ENCODE data around the gene SNRPD3. TPM values are rescaled to one million over a fixed set of nuclear protein-coding genes. Genes with fewer than 3 reads are reported as not detected.
A peak's percentile ranks its signal among the peaks of the same experiment; 100 is the strongest.
"Not testable (repeated sequence)": the region's sequence is repeated elsewhere in the genome, so short reads cannot be mapped to it uniquely, and the experiment has no call there.

Gene SNRPD3
- total RNA-seq, 1 donor from 2014 or later = 96.5 TPM

DNA sequence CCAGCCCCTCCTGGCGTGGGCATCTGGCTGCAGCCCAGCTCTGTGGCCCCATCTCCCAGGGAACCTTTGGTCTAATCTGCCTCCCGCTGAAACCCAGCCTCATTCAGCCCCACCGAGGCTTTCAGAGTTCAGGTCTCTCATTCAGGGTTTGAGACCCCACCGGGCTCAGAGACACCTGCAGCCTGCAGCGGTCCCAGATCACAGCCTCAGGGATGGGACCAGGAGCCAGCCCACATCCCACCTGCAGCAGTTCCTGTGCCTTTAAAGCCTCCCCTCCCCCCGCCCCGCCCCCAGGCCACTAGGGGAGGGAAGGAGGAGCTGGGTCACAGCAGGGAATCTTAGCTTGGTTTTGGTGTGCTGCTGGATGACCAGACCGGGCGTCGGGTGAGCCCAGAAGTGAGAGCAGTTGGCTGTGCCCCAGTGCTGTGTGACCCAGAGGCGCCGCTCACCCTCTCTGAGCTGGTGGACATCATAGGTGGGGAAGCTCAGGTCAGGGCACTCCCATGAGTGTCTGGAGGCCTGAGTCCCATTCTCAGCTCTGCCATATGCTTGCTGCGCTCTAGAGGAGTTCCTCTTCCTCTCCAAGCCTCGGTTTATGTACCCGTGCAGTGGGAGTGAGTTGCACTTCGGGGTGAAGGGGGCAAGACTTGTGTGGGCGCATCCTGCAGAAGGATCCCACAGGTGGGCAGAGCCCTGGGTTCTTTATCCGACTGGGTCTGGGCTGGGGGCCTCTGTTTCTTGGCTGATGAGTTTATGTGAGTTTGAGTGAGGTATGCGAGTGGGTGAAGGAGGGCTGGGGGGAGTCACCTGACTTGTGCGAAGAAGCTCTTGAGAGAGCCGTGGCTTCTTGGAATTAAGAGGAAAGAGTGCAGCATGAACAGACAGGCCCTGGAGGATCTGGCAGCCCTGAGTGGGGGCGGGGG, 47.3 kb downstream of the SNRPD3 start, which contains the start of gene GGT1:
GGT1 (plus strand) TSS at position 347 of the 923 bp plus-strand sequence. CDS start 7,889 bp downstream, outside the sequence.
- H3K27me3 Mint-ChIP-seq; intact Hi-C loops (cut with micrococcal nuclease); ATAC-seq (ENCODE audit: low read depth); CTCF ChIA-PET; DNase-seq; POLR2A ChIA-PET; H3K27ac Mint-ChIP-seq; H3K36me3 Mint-ChIP-seq (ENCODE audit: low read depth); H3K9me3 Mint-ChIP-seq: not testable (repeated sequence)
- Mint-ChIP-seq H3K4me3 (peak within 1 kb of the TSS; percentile 38), H3K4me1 (peaks cover 21% of the 10 kb centered on the region)

GRCh38 chr22:24603770-24604629, 48.2 kb downstream of the SNRPD3 start:
- DNase-seq; intact Hi-C loops (cut with micrococcal nuclease); H3K36me3 Mint-ChIP-seq (ENCODE audit: low read depth); H3K27me3 Mint-ChIP-seq; H3K9me3 Mint-ChIP-seq; CTCF ChIA-PET; ATAC-seq (ENCODE audit: low read depth); H3K4me3 Mint-ChIP-seq; POLR2A ChIA-PET; H3K27ac Mint-ChIP-seq: not testable (repeated sequence)
- peaks cover 21% of the 10 kb centered on the region for H3K4me1 Mint-ChIP-seq

DNA sequence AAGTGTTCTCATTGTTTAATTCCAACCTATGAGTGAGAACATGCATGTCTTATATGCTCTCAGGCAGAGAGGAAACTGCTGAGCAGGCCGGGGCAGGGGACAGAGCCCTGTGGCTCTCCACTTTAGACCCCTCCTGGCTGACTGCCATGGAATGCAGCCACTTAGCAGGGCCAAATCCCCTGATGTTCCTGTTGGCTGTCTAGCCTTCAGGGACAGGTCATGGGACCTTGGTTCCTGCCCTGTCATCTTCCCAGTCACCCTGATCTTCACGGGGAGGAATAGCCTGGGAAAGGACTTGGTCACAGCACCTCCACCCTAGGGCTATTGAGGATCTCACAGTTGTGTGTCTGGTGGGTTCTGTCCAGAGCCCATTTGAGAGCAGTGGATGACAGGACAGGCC, 50.5 kb downstream of the SNRPD3 start:
- H3K4me1 Mint-ChIP-seq = peaks cover 17% of the 10 kb centered on the region
- H3K27ac Mint-ChIP-seq; H3K4me3 Mint-ChIP-seq; ATAC-seq (ENCODE audit: low read depth); POLR2A ChIA-PET; H3K36me3 Mint-ChIP-seq (ENCODE audit: low read depth); H3K9me3 Mint-ChIP-seq; CTCF ChIA-PET; DNase-seq; H3K27me3 Mint-ChIP-seq; intact Hi-C loops (cut with micrococcal nuclease): not testable (repeated sequence)

GRCh38 chr22:24607429-24607983, 51.7 kb downstream of the SNRPD3 start:
- H3K9me3 Mint-ChIP-seq; CTCF ChIA-PET; intact Hi-C loops (cut with micrococcal nuclease); POLR2A ChIA-PET; H3K27me3 Mint-ChIP-seq; H3K36me3 Mint-ChIP-seq (ENCODE audit: low read depth); DNase-seq: not testable (repeated sequence)
- H3K27ac Mint-ChIP-seq = peak overlapping the region; percentile 86
- peak; percentile 77 for ATAC-seq (ENCODE audit: low read depth)
- peaks cover 15% of the 10 kb centered on the region for H3K4me1 Mint-ChIP-seq
- H3K4me3 Mint-ChIP-seq = peak overlapping the region; percentile 79

DNA sequence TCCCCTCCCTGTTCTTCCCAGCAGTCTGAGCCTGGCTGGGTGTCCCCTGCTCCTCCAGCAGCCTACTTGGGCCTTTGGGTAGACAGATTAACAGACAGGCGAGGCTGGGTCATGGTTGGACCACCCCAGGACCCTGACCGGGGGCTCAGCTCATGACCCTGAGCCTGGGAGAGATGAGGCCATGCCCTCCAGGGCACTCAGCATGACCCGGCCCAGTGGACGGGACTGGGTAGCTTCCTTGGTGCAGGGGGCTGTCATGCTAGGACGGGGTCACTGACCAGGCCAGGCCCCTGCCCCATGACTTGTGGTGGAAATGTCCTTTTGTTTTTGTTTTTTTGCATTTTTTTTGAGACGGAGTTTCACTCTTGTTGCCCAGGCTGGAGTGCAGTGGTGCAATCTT, 52.5 kb downstream of the SNRPD3 start:
- intact Hi-C loops (cut with micrococcal nuclease); POLR2A ChIA-PET; CTCF ChIA-PET; ATAC-seq (ENCODE audit: low read depth); DNase-seq; H3K27me3 Mint-ChIP-seq; H3K27ac Mint-ChIP-seq; H3K4me3 Mint-ChIP-seq; H3K9me3 Mint-ChIP-seq; H3K36me3 Mint-ChIP-seq (ENCODE audit: low read depth): not testable (repeated sequence)
- peaks cover 13% of the 10 kb centered on the region for H3K4me1 Mint-ChIP-seq

DNA sequence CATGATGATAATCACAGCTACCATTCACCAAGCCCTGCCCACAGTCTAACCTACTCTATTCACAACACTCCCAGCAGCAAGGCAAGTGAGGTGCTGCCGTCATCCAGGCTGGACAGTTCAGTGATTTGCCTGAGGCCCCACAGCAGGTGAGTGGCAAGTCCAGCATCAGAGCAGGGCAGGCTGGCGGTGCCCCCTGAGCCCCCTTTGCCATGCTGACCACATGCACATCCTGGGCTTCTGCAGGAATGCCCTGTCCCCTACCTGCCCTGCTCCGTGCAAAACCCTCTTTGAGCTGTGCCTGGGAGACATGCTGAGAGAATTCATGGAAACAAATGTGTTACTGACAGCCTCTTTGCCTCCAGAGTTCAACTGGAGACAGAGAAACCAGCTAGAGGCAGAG, 54.1 kb downstream of the SNRPD3 start:
- H3K27ac Mint-ChIP-seq; CTCF ChIA-PET; POLR2A ChIA-PET; DNase-seq; H3K36me3 Mint-ChIP-seq (ENCODE audit: low read depth); ATAC-seq (ENCODE audit: low read depth); H3K27me3 Mint-ChIP-seq; intact Hi-C loops (cut with micrococcal nuclease); H3K4me3 Mint-ChIP-seq; H3K9me3 Mint-ChIP-seq; H3K4me1 Mint-ChIP-seq: not testable (repeated sequence)

- DNase-seq; H3K27me3 Mint-ChIP-seq; POLR2A ChIA-PET; intact Hi-C loops (cut with micrococcal nuclease); ATAC-seq (ENCODE audit: low read depth); H3K36me3 Mint-ChIP-seq (ENCODE audit: low read depth); CTCF ChIA-PET; H3K4me3 Mint-ChIP-seq; H3K9me3 Mint-ChIP-seq; H3K27ac Mint-ChIP-seq; H3K4me1 Mint-ChIP-seq: not testable (repeated sequence)
Observed at GRCh38 chr22:24614794-24615193, 59.0 kb downstream of the SNRPD3 start.

DNA sequence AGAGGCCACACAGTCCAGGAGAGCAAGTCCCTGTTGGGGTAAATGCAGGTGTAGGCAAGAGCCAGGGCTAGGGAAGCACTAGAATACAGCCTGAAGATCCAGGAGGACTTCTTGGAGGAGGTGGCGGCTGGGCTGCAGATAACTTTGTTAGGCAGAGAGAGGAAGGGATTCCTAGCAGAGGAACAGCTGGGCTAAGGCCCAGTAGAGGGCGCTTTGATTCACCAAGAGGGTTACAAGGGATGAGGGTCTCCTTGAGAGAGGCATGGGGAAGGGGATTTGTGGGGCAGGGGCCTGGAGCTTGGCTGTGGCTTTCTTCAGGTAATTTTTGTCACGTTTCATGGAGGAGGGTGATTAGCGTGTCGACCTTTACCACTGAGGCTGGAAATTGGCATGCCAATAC, 65.4 kb downstream of the SNRPD3 start:
- POLR2A ChIA-PET; H3K4me3 Mint-ChIP-seq; intact Hi-C loops (cut with micrococcal nuclease); H3K4me1 Mint-ChIP-seq; DNase-seq; ATAC-seq (ENCODE audit: low read depth); H3K9me3 Mint-ChIP-seq; H3K27me3 Mint-ChIP-seq; H3K27ac Mint-ChIP-seq; H3K36me3 Mint-ChIP-seq (ENCODE audit: low read depth); CTCF ChIA-PET: not testable (repeated sequence)

GRCh38 chr22:24622596-24622995, 66.8 kb downstream of the SNRPD3 start:
- H3K27me3 Mint-ChIP-seq; CTCF ChIA-PET; intact Hi-C loops (cut with micrococcal nuclease); DNase-seq; H3K27ac Mint-ChIP-seq; ATAC-seq (ENCODE audit: low read depth); H3K36me3 Mint-ChIP-seq (ENCODE audit: low read depth); H3K4me1 Mint-ChIP-seq; H3K9me3 Mint-ChIP-seq; POLR2A ChIA-PET; H3K4me3 Mint-ChIP-seq: not testable (repeated sequence)

Other genes with a start within 250 kb of the SNRPD3 start
- 35.7 and 35.8 TPM in 2 replicates for gene ADORA2A, start 128.4 kb upstream of the SNRPD3 start, total RNA-seq
- 1.1 and 1.3 TPM in 2 replicates for gene UPB1, start 60.7 kb upstream of the SNRPD3 start, total RNA-seq
- gene GUCD1, start 861 bp upstream of the SNRPD3 start, total RNA-seq = 134 and 141 TPM in 2 replicates
- 0.34 and 0.82 TPM in 2 replicates for gene LRRC75B, start 37.1 kb downstream of the SNRPD3 start, total RNA-seq
- gene GGT1, start 47.2 kb downstream of the SNRPD3 start, total RNA-seq = 7.3 and 7.6 TPM in 2 replicates
- not detected in 2 replicates for gene PIWIL3, start 218.7 kb downstream of the SNRPD3 start, total RNA-seq

All from activated B cell treated with CpG ODN at 0.5 μM for 24 hours (primary cell).